IMR-90 (cell line): ENCODE results near the gene ARID4A. TPM values are rescaled to one million over a fixed set of nuclear protein-coding genes. Genes with fewer than 3 reads are reported as not detected.

Source experiments
- ATAC-seq: fragments of 200-7000 bp; cut with Tn5 transposase; 2 replicates; pipeline ENCODE4 v1.9.1; 2020; ENCODE audit warnings: low read depth, mild to moderate bottlenecking, moderate library complexity
- BruUV-seq: library from RNA; stranded (reverse); fragments of 400-500 nt; replicated peaks from 2 replicates; lab custom pipeline; 2021; lab: Mats Ljungman, UMichigan
- CTCF ChIA-PET: fragments of 300-600 bp; formaldehyde crosslinking; extraction: SDS; loops from one replicate; lab custom pipeline; 2021; ENCODE audit warnings: antibody characterized with exemption; lab: Yijun Ruan, JAX
- POLR2A ChIA-PET: fragments of 300-600 bp; sonication (Branson Sonifier 250); formaldehyde crosslinking; loops from one replicate; lab custom pipeline; 2022; ENCODE audit warnings: antibody characterized with exemption; ENCODE audit not compliant: unreplicated experiment; lab: Charles Lee
- DNase-seq: peaks from one replicate; pipeline ENCODE4 v3.0.0; 2013
- H2AFZ ChIP-seq: replicated peaks from 2 replicates; pipeline ENCODE3; 2013; ENCODE audit warnings: low read length, mild to moderate bottlenecking; ENCODE audit not compliant: poor library complexity
- H2AK5ac ChIP-seq: 2 replicates; pipeline ENCODE4 v1.6.1; 2013; ENCODE audit warnings: low read depth, low read length, inconsistent platforms
- H2AK9ac ChIP-seq: replicated peaks from 2 replicates; pipeline ENCODE3; 2013; ENCODE audit warnings: mild to moderate bottlenecking, low read depth, low read length, moderate library complexity; ENCODE audit not compliant: poor library complexity
- H2BK120ac ChIP-seq: 2 replicates; pipeline ENCODE4 v1.6.1; 2013; ENCODE audit warnings: low read depth, low read length, inconsistent platforms
- H2BK15ac ChIP-seq: 3 replicates; pipeline ENCODE4 v1.6.1; 2013; ENCODE audit warnings: low read depth, low read length, inconsistent platforms
- H2BK20ac ChIP-seq: 2 replicates; pipeline ENCODE4 v1.6.1; 2013; ENCODE audit warnings: low read depth, mild to moderate bottlenecking, inconsistent platforms, low read length, moderate library complexity
- H2BK5ac ChIP-seq: 2 replicates; pipeline ENCODE4 v1.6.1; 2013; ENCODE audit warnings: mild to moderate bottlenecking, low read depth, low read length, inconsistent platforms; ENCODE audit not compliant: poor library complexity, severe bottlenecking
- H3K14ac ChIP-seq: replicated peaks from 2 replicates; pipeline ENCODE4 v1.6.1; 2013; ENCODE audit warnings: low read depth, low read length, inconsistent platforms
- H3K18ac ChIP-seq: 2 replicates; pipeline ENCODE4 v1.6.1; 2013; ENCODE audit warnings: low read depth, low read length, control low read depth
- H3K23ac ChIP-seq: 2 replicates; pipeline ENCODE4 v1.6.1; 2013; ENCODE audit warnings: low read depth, low read length, inconsistent platforms
- H3K27ac ChIP-seq: 2 replicates; pipeline ENCODE4 v1.5.1; 2013; ENCODE audit warnings: mild to moderate bottlenecking, control low read depth, low read length; ENCODE audit not compliant: insufficient read depth
- H3K27me3 ChIP-seq: 2 replicates; pipeline ENCODE4 v1.6.1; 2013; ENCODE audit warnings: low read length; ENCODE audit not compliant: control insufficient read depth, insufficient read depth
- H3K36me3 ChIP-seq: 2 replicates; pipeline ENCODE4 v1.6.1; 2013; ENCODE audit warnings: low read length, mixed read lengths; ENCODE audit not compliant: control insufficient read depth, insufficient read depth
- H3K4ac ChIP-seq: 2 replicates; pipeline ENCODE4 v1.6.1; 2013; ENCODE audit warnings: low read depth, low read length, inconsistent platforms
- H3K4me1 ChIP-seq: 2 replicates; pipeline ENCODE4 v1.6.1; 2013; ENCODE audit warnings: low read length, mixed read lengths; ENCODE audit not compliant: control insufficient read depth, insufficient read depth
- H3K4me2 ChIP-seq: 2 replicates; pipeline ENCODE4 v1.6.1; 2013; ENCODE audit warnings: low read depth, mild to moderate bottlenecking, control low read depth, low read length, moderate library complexity
- H3K4me3 ChIP-seq: 2 replicates; pipeline ENCODE4 v1.5.1; 2013; ENCODE audit warnings: low read depth, mild to moderate bottlenecking, control low read depth, low read length, moderate library complexity; ENCODE audit not compliant: insufficient read depth
- H3K56ac ChIP-seq: 2 replicates; pipeline ENCODE4 v1.6.1; 2013; ENCODE audit warnings: low read length, inconsistent platforms; ENCODE audit not compliant: insufficient read depth; ENCODE audit errors: extremely low read depth
- H3K79me1 ChIP-seq, 2 experiments: 2 replicates each; pipeline ENCODE4 v1.6.1; 2013; ENCODE audit warnings: low read length in 2 of 2, inconsistent platforms in 1 of 2, low read depth in 1 of 2
- H3K9ac ChIP-seq: 2 replicates; pipeline ENCODE4 v1.6.1; 2013; ENCODE audit warnings: low read depth, low read length, control low read depth
- H3K9me1 ChIP-seq: 2 replicates; pipeline ENCODE4 v1.6.1; 2013; ENCODE audit warnings: low read length, inconsistent platforms; ENCODE audit not compliant: insufficient read depth
- H3K9me3 ChIP-seq: 2 replicates; pipeline ENCODE4 v1.6.1; 2013; ENCODE audit warnings: low read length; ENCODE audit not compliant: control insufficient read depth, insufficient read depth
- H4K20me1 ChIP-seq: 2 replicates; pipeline ENCODE4 v1.6.1; 2013; ENCODE audit warnings: low read length, inconsistent platforms; ENCODE audit not compliant: insufficient read depth
- H4K5ac ChIP-seq: 2 replicates; pipeline ENCODE4 v1.6.1; 2013; ENCODE audit warnings: mild to moderate bottlenecking, low read depth, low read length, control low read depth
- H4K8ac ChIP-seq, 2 experiments: 2 replicates each; pipeline ENCODE4 v1.6.1; 2013; ENCODE audit warnings: low read depth in 2 of 2, low read length in 2 of 2, control low read depth in 1 of 2, inconsistent platforms in 1 of 2
- H4K91ac ChIP-seq: 2 replicates; pipeline ENCODE4 v1.6.1; 2013; ENCODE audit warnings: low read depth, low read length, inconsistent platforms; ENCODE audit not compliant: insufficient read depth
- BHLHE40 ChIP-seq: fragments of 150-350 bp; IDR thresholded peaks from 2 replicates; pipeline ENCODE4 v1.6.1; 2016; ENCODE audit warnings: mild to moderate bottlenecking, low read depth, low read length
- CEBPB ChIP-seq: IDR thresholded peaks from 2 replicates; pipeline ENCODE4 v1.6.1; 2012; ENCODE audit warnings: low read depth, low read length, improper control_type of control experiment
- MAFK ChIP-seq: IDR thresholded peaks from 2 replicates; pipeline ENCODE4 v1.6.1; 2012; ENCODE audit warnings: low read depth, low read length, improper control_type of control experiment
- MXI1 ChIP-seq: IDR thresholded peaks from 2 replicates; pipeline ENCODE4 v1.6.1; 2012; ENCODE audit warnings: low read depth, mild to moderate bottlenecking, low read length, moderate library complexity, borderline replicate concordance
- POLR2A ChIP-seq: IDR thresholded peaks from 2 replicates; pipeline ENCODE4 v1.6.1; 2012; ENCODE audit warnings: mild to moderate bottlenecking, low read depth, low read length
- RAD21 ChIP-seq: IDR thresholded peaks from 2 replicates; pipeline ENCODE4 v1.6.1; 2012; ENCODE audit warnings: low read length, improper control_type of control experiment
- RCOR1 ChIP-seq: IDR thresholded peaks from 2 replicates; pipeline ENCODE4 v1.6.1; 2012; ENCODE audit warnings: mild to moderate bottlenecking, low read length, improper control_type of control experiment; ENCODE audit not compliant: insufficient replicate concordance
- USF2 ChIP-seq: fragments of 150-350 bp; IDR thresholded peaks from 2 replicates; pipeline ENCODE4 v1.6.1; 2017; ENCODE audit warnings: mild to moderate bottlenecking, antibody characterized with exemption, low read length, low read depth
- WGBS, 2 experiments: methylation state at CpG; one replicate each; pipeline versions ENCODE4 v1.1.5 to v1.1.7; 2013; ENCODE audit warnings: missing lambda C conversion rate in 2 of 2; ENCODE audit not compliant: insufficient read length in 1 of 2; ENCODE audit errors: extremely low coverage in 2 of 2; 5-methylcytosine and 5-hydroxymethylcytosine counted together
- dilution Hi-C: fragments of 300-500 bp; cut with HindIII; formaldehyde crosslinking; loops from one replicate; pipeline ENCODE4 v1.14.3; 2018; ENCODE audit warnings: low sequenced_read_pairs; ENCODE audit not compliant: unreplicated experiment
- in situ Hi-C: fragments of 300-500 bp; cut with MboI; formaldehyde crosslinking; loops from 3 replicates; pipeline ENCODE4 v1.14.3; 2019; ENCODE audit warnings: low sequenced_read_pairs, inconsistent platforms, mixed read lengths
- intact Hi-C: fragments of 100-400 bp; cut with micrococcal nuclease; formaldehyde crosslinking; loops from 2 replicates; pipeline ENCODE4 v1.10.0; 2022
- polyA plus RNA-seq, 3 experiments: library from polyadenylated mRNA; depleted of rRNA; stranded (reverse); fragments of >200 nt; gene quantifications; 2 replicates each; pipeline ENCODE4 v1.2.3, GENCODE V29; 2012; ENCODE audit warnings: low replicate concordance in 1 of 3
- total RNA-seq: library from RNA; depleted of rRNA; stranded (reverse); fragments of >200 nt; gene quantifications from 2 replicates; pipeline ENCODE4 v1.2.3, GENCODE V29; 2012

Gene ARID4A
- total and polyA plus RNA-seq, 2 of the 4 experiments (the other 2 are of a cell fraction) = 3.3 to 3.8 TPM

- Histone ChIP-seq H2AFZ (no peak overlapping the region), H2BK20ac (no peak overlapping the region), H2BK15ac (no peak overlapping the region), H3K27me3 (no peaks in the 10 kb centered on the region), H3K4me2 (no peak overlapping the region), H3K9me3 (no peaks in the 10 kb centered on the region), H3K23ac (no peak overlapping the region), H3K36me3 (peaks cover 25% of the 10 kb centered on the region), H3K56ac (no peak overlapping the region), H2AK9ac (no peak overlapping the region), H2BK120ac (no peak overlapping the region), H4K8ac (no peak overlapping the region), H3K27ac (no peak overlapping the region), H3K9ac (no peak overlapping the region), H3K4me3 (no peak overlapping the region), H3K79me1 (no peaks in the 10 kb centered on the region; a peak in 2 of 4 replicates), H2BK5ac (no peak overlapping the region), H3K18ac (no peak overlapping the region), H3K4me1 (no peaks in the 10 kb centered on the region), H3K14ac (no peak overlapping the region), H4K91ac (no peak overlapping the region), H4K5ac (no peak overlapping the region), H3K9me1 (no peaks in the 10 kb centered on the region), H3K4ac (no peak overlapping the region), H2AK5ac (no peak overlapping the region), H4K20me1 (no peaks in the 10 kb centered on the region)
- in situ Hi-C loops (no loop called here), intact Hi-C loops (no loop called here), dilution Hi-C loops (no loop called here)
- WGBS, 2 experiments = no CpG with 5 or more reads among the region's 1 CpG
- no TSS peak for BruUV-seq
- DNase-seq = no peak
- ChIA-PET POLR2A (no interaction called here), CTCF (no interaction called here)
- TF ChIP-seq CEBPB = no peak
- TF ChIP-seq MAFK = no peak
- no peak for TF ChIP-seq RCOR1
- TF ChIP-seq POLR2A = no peak
- TF ChIP-seq USF2 = no peak
- no peak for TF ChIP-seq BHLHE40
- TF ChIP-seq RAD21 = no peak
- TF ChIP-seq MXI1 = no peak
- no peak for ATAC-seq
These were observed 28.7 kb downstream of the ARID4A start for GRCh38 chr14:58327019-58327418.
